ENCODE data around the gene CYB5B.

CYB5B gene

GRCh38 chr16:69495821-69496220 is 71.4 kb downstream of the CYB5B start:
- H3K9me3 ChIP-seq (ENCODE audit: control insufficient read depth, low read length) = no peaks in the 10 kb centered on the region
- H3K27ac ChIP-seq = no peak overlapping the region
- H2AFZ ChIP-seq = peak overlapping the region; percentile 54
- H3K9ac ChIP-seq = no peak overlapping the region
- peak overlapping the region; percentile 42 for H3K4me2 ChIP-seq (ENCODE audit: low read length)
- no peaks in the 10 kb centered on the region for H3K79me2 ChIP-seq
- H3K4me3 ChIP-seq (ENCODE audit: low read depth, low read length) = no peak overlapping the region
- no peaks in the 10 kb centered on the region for H3K4me1 ChIP-seq
- no peaks in the 10 kb centered on the region for H3K36me3 ChIP-seq (ENCODE audit: control insufficient read depth, insufficient read depth, low read length)
- no peak for TF ChIP-seq CTCF (IDR thresholded peaks at IDR 0.05)
- no peaks in the 10 kb centered on the region for H3K27me3 ChIP-seq (ENCODE audit: control insufficient read depth, insufficient read depth, low read length)

- H3K36me3 ChIP-seq (ENCODE audit: control insufficient read depth, insufficient read depth, low read length) = no peaks in the 10 kb centered on the region
- TF ChIP-seq CTCF (IDR thresholded peaks at IDR 0.05) = no peak
- no peak overlapping the region for H3K4me3 ChIP-seq (ENCODE audit: low read depth, low read length)
- no peak overlapping the region for H3K9ac ChIP-seq
- H2AFZ ChIP-seq = no peak overlapping the region
- H3K27ac ChIP-seq = no peak overlapping the region
- H3K4me2 ChIP-seq (ENCODE audit: low read length) = no peak overlapping the region
- H3K79me2 ChIP-seq = no peaks in the 10 kb centered on the region
- H3K27me3 ChIP-seq (ENCODE audit: control insufficient read depth, insufficient read depth, low read length) = no peaks in the 10 kb centered on the region
- no peaks in the 10 kb centered on the region for H3K4me1 ChIP-seq
- H3K9me3 ChIP-seq (ENCODE audit: control insufficient read depth, low read length) = no peaks in the 10 kb centered on the region
Measured at GRCh38 chr16:69496376-69496775, 72.0 kb downstream of the CYB5B start.

- Histone ChIP-seq H3K9me3 (ENCODE audit: control insufficient read depth, low read length) (no peaks in the 10 kb centered on the region), H3K4me2 (ENCODE audit: low read length) (no peak overlapping the region), H2AFZ (no peak overlapping the region), H3K9ac (no peak overlapping the region), H3K4me3 (ENCODE audit: low read depth, low read length) (no peak overlapping the region), H3K4me1 (peaks cover 4% of the 10 kb centered on the region), H3K36me3 (ENCODE audit: control insufficient read depth, insufficient read depth, low read length) (no peaks in the 10 kb centered on the region), H3K79me2 (no peaks in the 10 kb centered on the region), H3K27me3 (ENCODE audit: control insufficient read depth, insufficient read depth, low read length) (no peaks in the 10 kb centered on the region), H3K27ac (no peak overlapping the region)
- TF ChIP-seq CTCF (IDR thresholded peaks at IDR 0.05) = no peak
Measured at GRCh38 chr16:69496896-69497295, 72.5 kb downstream of the CYB5B start.

- no peak overlapping the region for H2AFZ ChIP-seq
- no peak overlapping the region for H3K27ac ChIP-seq
- H3K9me3 ChIP-seq (ENCODE audit: control insufficient read depth, low read length) = no peaks in the 10 kb centered on the region
- H3K9ac ChIP-seq = no peak overlapping the region
- TF ChIP-seq CTCF (IDR thresholded peaks at IDR 0.05) = no peak
- H3K4me3 ChIP-seq (ENCODE audit: low read depth, low read length) = no peak overlapping the region
- no peaks in the 10 kb centered on the region for H3K79me2 ChIP-seq
- peaks cover 8% of the 10 kb centered on the region for H3K4me1 ChIP-seq
- H3K27me3 ChIP-seq (ENCODE audit: control insufficient read depth, insufficient read depth, low read length) = no peaks in the 10 kb centered on the region
- no peaks in the 10 kb centered on the region for H3K36me3 ChIP-seq (ENCODE audit: control insufficient read depth, insufficient read depth, low read length)
- no peak overlapping the region for H3K4me2 ChIP-seq (ENCODE audit: low read length)
Measured at GRCh38 chr16:69497876-69498596, 73.6 kb downstream of the CYB5B start.

GRCh38 chr16:69498926-69499325 is 74.5 kb downstream of the CYB5B start:
- H3K9ac ChIP-seq = no peak overlapping the region
- no peak overlapping the region for H3K4me3 ChIP-seq (ENCODE audit: low read depth, low read length)

More at GRCh38 chr16:69498926-69499325, 74.5 kb downstream of the CYB5B start:
- Histone ChIP-seq H2AFZ (no peak overlapping the region), H3K79me2 (no peaks in the 10 kb centered on the region), H3K4me1 (peaks cover 8% of the 10 kb centered on the region), H3K27ac (no peak overlapping the region), H3K27me3 (ENCODE audit: control insufficient read depth, insufficient read depth, low read length) (no peaks in the 10 kb centered on the region), H3K36me3 (ENCODE audit: control insufficient read depth, insufficient read depth, low read length) (no peaks in the 10 kb centered on the region), H3K4me2 (ENCODE audit: low read length) (no peak overlapping the region), H3K9me3 (ENCODE audit: control insufficient read depth, low read length) (no peaks in the 10 kb centered on the region)
- TF ChIP-seq CTCF (IDR thresholded peaks at IDR 0.05) = no peak
